IPS DF 19.7 (cell line): ENCODE data around the gene CYP21A2.
"Not testable (repeated sequence)": the region's sequence is repeated elsewhere in the genome, so short reads cannot be mapped to it uniquely, and the experiment has no call there.

Experiments used
- DNase-seq: peaks from one replicate; pipeline ENCODE4 v3.0.0-alpha.2; 2013; ENCODE audit warnings: low read depth, low spot score

Gene CYP21A2

GRCh38 chr6:32052626-32053025 lies 14.4 kb downstream of the CYP21A2 start:
- not testable (repeated sequence) for DNase-seq

GRCh38 chr6:32053314-32053713 lies 15.1 kb downstream of the CYP21A2 start:
- DNase-seq, result not testable (repeated sequence)

GRCh38 chr6:32055756-32056155 lies 17.5 kb downstream of the CYP21A2 start:
- DNase-seq, result not testable (repeated sequence)

GRCh38 chr6:32056254-32056653 lies 18.0 kb downstream of the CYP21A2 start:
- DNase-seq, result no peak

GRCh38 chr6:32057966-32058365 lies 19.8 kb downstream of the CYP21A2 start:
- no peak for DNase-seq

- no peak for DNase-seq
Observed at GRCh38 chr6:32058511-32058963, 20.3 kb downstream of the CYP21A2 start.

- no peak for DNase-seq
Observed at GRCh38 chr6:32060966-32061655, 22.9 kb downstream of the CYP21A2 start.

- no peak for DNase-seq
Observed at GRCh38 chr6:32064706-32065105, 26.5 kb downstream of the CYP21A2 start.

- not testable (repeated sequence) for DNase-seq
Observed at GRCh38 chr6:32067521-32067920, 29.3 kb downstream of the CYP21A2 start.

- DNase-seq, result not testable (repeated sequence)
Observed at GRCh38 chr6:32068315-32068714, 30.1 kb downstream of the CYP21A2 start.

- DNase-seq, result no peak
Observed at GRCh38 chr6:32068867-32069266, 30.7 kb downstream of the CYP21A2 start.

- DNase-seq, result no peak
Observed at GRCh38 chr6:32069460-32069859, 31.2 kb downstream of the CYP21A2 start.

GRCh38 chr6:32069878-32070515 lies 31.8 kb downstream of the CYP21A2 start:
- no peak for DNase-seq

GRCh38 chr6:32070814-32071543 lies 32.8 kb downstream of the CYP21A2 start:
- DNase-seq, result no peak

- no peak for DNase-seq
Observed at GRCh38 chr6:32073101-32073500, 34.9 kb downstream of the CYP21A2 start.

- no peak for DNase-seq
Observed at GRCh38 chr6:32073613-32074012, 35.4 kb downstream of the CYP21A2 start.

GRCh38 chr6:32074996-32075532 lies 36.8 kb downstream of the CYP21A2 start:
- DNase-seq, result no peak

- no peak for DNase-seq
Observed at GRCh38 chr6:32075781-32076180, 37.6 kb downstream of the CYP21A2 start.

- no peak for DNase-seq
Observed at GRCh38 chr6:32076321-32076809, 38.1 kb downstream of the CYP21A2 start.

- DNase-seq, result no peak
Observed at GRCh38 chr6:32079566-32080290, 41.5 kb downstream of the CYP21A2 start.
